NCI-H446 (cell line): Measurements from ENCODE around the gene RTN4RL1.

Experiments used
- DNase-seq, 2 experiments: peaks; one replicate each; lab custom pipeline; 2025; lab: John Stamatoyannopoulos, UW

Gene RTN4RL1

DNA sequence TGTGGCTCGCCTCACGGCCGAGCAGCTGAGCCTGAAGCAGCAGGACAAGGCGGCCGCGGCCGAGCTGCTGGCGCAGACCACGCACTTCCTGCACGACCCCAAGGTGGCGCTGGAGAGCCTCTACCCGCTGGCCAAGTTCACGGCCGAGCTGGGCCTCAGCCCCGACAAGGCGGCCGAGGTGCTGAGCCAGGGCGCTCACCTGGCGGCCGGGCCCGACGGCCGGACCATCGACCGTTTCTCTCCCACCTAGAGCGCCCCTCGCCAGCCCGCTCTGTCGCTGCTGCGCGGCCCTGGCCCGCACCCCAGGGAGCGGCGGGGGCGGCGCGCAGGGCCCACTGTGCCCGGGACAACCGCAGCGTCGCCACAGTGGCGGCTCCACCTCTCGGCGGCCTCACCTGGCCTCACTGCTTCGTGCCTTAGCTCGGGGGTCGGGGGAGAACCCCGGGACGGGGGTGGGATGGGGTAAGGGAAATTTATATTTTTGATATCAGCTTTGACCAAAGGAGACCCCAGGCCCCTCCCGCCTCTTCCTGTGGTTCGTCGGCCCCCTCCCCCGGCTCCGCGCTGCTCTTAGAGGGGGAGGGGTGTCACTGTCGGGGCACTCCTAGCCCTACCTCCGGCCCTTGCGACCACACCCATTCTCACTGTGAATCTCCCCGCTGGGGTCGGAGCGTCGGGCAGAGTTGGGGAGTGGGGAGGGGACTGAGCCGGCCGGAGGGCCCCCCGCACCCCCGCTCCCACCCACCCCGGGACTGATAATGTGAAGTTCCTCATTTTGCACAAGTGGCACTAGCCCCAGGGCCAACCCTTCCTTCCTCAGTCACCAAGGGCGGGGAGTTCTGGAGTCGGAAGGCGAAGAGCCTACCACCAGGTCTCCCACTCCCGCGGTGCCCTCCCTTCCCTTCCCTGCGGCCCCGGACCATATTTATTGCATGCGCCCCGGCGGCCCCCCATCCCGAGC, 33.7 kb upstream of the RTN4RL1 start:
- no peak for DNase-seq

DNA sequence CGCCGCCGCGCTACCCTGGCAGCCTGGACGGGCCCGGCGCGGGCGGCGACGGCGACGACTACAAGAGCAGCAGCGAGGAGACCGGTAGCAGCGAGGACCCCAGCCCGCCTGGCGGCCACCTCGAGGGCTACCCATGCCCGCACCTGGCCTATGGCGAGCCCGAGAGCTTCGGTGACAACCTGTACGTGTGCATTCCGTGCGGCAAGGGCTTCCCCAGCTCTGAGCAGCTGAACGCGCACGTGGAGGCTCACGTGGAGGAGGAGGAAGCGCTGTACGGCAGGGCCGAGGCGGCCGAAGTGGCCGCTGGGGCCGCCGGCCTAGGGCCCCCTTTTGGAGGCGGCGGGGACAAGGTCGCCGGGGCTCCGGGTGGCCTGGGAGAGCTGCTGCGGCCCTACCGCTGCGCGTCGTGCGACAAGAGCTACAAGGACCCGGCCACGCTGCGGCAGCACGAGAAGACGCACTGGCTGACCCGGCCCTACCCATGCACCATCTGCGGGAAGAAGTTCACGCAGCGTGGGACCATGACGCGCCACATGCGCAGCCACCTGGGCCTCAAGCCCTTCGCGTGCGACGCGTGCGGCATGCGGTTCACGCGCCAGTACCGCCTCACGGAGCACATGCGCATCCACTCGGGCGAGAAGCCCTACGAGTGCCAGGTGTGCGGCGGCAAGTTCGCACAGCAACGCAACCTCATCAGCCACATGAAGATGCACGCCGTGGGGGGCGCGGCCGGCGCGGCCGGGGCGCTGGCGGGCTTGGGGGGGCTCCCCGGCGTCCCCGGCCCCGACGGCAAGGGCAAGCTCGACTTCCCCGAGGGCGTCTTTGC, 32.8 kb upstream of the RTN4RL1 start:
- no peak for DNase-seq

DNA sequence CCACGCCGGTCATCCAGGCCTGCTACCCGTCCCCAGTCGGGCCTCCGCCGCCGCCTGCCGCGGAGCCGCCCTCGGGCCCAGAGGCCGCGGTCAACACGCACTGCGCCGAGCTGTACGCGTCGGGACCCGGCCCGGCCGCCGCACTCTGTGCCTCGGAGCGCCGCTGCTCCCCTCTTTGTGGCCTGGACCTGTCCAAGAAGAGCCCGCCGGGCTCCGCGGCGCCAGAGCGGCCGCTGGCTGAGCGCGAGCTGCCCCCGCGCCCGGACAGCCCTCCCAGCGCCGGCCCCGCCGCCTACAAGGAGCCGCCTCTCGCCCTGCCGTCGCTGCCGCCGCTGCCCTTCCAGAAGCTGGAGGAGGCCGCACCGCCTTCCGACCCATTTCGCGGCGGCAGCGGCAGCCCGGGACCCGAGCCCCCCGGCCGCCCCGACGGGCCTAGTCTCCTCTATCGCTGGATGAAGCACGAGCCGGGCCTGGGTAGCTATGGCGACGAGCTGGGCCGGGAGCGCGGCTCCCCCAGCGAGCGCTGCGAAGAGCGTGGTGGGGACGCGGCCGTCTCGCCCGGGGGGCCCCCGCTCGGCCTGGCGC, 32.1 kb upstream of the RTN4RL1 start:
- DNase-seq = no peak

DNA sequence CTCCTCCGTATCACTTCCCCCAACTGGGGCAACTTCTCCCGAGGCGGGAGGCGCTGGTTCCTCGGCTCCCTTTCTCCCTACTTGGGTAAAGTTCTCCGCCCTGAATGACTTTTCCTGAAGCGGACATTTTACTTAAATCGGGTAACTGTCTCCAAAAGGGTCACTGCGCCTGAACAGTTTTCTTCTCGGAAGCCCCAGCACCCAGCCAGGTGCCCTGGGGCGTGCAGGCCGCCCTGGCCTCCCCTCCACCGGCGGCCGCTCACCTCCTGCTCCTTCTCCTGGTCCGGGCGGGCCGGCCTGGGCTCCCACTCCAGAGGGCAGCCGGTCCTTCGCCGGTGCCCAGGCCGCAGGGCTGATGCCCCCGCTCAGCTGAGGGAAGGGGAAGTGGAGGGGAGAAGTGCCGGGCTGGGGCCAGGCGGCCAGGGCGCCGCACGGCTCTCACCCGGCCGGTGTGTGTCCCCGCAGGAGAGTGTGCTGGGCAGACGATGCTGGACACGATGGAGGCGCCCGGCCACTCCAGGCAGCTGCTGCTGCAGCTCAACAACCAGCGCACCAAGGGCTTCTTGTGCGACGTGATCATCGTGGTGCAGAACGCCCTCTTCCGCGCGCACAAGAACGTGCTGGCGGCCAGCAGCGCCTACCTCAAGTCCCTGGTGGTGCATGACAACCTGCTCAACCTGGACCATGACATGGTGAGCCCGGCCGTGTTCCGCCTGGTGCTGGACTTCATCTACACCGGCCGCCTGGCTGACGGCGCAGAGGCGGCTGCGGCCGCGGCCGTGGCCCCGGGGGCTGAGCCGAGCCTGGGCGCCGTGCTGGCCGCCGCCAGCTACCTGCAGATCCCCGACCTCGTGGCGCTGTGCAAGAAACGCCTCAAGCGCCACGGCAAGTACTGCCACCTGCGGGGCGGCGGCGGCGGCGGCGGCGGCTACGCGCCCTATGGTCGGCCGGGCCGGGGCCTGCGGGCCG, 31.4 kb upstream of the RTN4RL1 start:
- DNase-seq = no peak

DNA sequence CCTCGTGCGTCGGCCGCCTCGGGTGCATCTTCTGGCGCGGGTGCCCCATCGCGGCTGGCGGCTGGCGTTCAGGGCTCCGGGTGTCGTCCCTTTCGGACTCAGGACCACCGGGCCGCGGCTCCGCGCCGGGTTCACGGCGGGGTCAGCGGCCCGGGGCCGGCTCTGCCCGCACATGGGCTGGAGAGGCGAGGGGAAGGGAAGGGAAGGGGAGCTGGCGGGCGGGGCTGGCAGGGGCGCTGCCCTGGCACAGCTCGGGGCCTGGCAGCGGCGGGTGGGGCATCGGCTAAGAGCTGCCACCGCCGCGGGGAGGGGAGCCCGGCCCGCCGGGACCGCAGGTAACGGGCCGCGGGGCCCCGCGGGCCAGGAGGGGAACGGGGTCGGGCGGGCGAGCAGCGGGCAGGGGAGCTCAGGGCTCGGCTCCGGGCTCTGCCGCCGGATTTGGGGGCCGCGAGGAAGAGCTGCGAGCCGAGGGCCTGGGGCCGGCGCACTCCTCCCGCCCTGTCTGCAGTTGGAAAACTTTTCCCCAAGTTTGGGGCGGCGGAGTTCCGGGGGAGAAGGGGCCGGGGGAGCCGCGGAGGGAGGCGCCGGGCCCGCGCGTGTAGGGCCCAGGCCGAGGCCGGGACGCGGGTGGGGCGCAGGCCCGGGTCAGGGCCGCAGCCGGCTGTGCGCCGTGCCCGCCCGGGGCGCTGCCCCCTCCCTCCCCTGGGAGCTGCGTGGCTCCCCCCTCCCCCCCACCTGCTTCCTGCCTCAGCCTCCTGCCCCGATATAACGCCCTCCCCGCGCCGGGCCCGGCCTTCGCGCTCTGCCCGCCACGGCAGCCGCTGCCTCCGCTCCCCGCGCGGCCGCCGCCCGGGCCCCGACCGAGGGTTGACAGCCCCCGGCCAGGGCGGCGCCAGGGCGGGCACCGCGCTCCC, 30.4 kb upstream of the RTN4RL1 start:
- no peak for DNase-seq

DNA sequence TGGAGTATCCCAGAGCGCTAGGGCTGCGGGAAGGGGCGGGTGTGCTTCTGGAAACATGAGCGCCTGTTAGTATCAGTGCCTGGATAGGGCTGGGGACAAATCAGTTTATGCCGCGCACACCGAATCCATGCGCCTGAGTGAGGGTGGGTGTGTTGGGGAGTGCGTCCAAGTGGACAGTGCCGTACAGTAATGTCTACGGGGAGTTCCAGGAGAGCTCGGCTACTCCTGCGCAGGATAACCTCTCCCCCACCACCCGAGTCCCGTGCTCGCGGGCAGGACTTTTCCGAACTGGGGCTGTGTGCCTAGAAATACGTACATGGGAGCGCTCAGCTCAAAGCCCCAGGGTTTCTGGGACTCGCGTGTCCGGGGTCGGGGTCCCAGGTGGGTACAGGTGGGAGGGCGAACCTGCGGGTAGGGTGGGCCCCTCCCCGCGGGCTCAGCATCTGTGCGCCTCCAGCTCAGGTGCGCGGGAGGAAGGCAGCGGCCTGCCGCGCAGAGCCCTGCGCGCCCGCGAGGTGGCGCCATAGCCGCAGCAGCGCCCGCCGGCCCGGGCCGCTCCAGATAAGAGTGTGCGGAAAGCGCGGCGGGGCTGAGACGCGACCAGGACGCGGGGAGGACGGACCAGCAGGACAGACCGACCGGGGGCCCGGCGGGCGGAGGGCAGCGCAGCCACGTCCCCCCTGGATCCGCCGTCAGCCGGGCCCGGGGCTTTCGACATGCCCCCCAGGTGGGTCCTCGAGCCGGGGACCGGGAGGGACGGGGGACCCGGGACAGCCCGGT, 29.6 kb upstream of the RTN4RL1 start, which contains the start of gene HIC1:
Gene HIC1 (plus strand): TSS at position 592 of the 780 bp plus-strand sequence. CDS start 1,588 bp downstream, outside the sequence.
- DNase-seq = peak in 1 of 2 experiments; percentile 66

DNA sequence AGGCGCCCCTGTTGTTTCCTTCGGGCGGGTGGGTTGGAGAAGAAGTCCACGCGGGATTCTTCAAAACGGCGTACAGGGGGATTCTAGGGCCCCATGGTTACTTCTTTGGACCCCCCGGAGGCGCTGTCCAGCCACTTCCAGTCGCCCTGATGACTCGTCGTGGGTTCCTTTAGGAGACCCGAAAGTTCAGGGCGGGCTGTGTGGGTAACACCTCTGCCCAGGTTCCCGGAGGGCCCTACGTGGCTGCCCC, 29.1 kb upstream of the RTN4RL1 start:
- no peak for DNase-seq

DNA sequence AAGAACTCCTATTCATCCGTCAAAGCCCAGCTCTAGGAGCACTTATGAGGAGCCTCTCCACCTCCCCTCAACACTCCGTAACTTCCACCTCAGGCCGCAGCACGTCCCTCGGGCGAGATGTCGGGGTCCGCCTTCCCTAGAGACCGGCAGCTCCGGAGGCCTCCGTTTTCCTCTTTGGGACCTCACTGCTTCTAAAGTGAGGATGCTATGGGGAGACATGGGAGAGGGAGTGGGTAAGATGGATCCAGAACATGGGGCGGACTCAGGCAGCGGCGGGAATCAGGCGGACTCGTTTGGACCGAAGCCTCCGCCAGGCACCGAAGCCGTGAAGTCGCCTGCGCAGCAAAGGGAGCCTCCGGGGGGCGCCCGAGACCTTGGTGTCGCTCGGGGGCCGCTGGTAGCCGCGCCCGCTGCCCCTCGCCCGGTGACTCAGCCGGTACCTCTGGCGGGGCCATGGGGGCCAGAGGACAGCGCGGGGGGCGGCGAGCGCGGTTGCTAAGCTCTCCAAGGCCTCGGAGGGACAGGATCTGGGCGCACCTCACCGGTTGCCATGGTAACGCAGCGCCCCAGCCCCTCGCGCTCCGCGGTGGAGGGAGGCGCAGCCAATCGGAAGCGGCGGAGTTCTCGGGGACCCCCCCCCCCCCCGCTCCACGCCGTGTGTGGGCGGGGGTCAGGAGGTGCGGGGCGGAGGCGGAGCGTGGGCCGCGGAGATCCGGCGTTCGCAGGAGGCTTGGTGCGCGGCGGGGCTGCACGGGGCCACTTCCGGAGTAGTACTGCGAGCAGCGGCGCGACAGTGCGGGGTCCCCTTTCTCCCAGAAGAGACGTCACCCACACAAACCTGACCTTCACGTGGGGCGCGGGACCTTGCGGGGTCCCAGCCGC, 28.5 kb upstream of the RTN4RL1 start:
- peak in 1 of 2 experiments; percentile 73 for DNase-seq

DNA sequence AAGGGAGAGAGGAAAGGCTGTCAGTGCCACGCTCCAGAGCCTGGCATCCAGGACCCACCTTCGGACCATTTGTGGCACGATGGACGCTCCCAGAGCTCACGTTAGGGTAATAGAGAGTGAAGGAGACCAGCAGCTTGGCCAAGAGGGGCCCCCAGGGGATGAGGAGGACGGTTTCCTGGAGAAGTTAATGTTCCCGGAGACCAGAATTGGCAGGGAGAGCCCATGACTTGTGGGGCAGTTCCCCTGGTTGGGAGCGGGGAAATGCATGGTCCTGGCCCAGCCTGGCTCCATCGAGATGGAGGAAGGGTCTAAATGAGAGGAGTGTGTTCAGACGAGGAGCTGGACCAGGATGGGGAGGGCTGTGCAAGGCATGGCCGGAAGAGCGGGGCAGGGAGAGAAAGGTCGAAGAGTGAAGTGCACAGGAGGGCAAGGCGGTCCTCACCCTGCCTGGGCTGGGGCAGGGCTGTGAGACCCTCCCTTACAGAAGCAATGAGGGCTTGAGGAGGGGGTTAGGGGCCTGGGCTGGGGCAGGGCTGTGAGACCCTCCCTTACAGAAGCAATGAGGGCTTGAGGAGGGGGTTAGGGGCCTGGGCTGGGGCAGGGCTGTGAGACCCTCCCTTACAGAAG, 26.9 kb upstream of the RTN4RL1 start:
- DNase-seq = no peak

DNA sequence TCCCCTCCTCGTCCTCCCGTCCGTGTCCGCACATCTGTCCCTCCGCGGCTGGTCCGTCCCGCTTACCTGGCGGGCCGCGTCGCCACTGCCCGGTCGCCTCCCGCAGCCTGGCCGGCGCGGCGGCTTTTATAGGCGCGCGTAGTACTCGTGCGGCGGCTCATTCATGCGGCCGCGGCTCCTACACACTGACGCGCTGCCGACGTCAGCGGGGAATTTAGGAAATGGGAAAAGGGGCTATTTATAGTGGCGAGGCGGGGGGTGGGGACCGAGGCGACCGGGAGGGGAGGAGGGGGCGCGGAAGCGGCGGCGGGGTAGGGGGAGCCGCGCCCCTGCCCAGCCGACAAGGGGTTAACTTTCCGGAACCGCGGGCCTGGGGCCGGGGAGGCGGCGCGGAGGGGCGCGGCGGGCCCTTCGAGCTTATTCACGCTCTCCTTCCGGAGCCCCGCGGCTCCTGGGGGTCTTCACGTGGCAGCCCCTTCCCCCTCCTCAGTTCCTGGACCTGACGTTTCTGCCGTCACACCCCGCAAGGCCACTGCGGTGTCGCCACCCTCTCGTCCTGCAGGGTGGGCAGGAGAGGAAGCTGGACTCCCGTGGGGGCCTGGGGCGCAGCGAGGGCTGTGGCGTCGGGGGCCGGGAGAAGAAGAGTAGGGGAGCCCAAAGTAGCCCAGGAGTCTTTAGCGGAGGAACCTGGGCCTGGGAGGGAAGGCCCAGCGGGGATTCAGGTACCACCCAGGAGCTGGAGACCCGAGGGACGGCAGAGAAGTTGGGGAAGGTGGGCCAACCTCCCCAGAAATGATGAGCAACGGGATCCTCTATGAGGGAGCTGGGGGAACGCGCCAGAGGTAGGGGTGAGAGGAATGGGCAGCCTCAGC, 26.2 kb upstream of the RTN4RL1 start:
- peak in 1 of 2 experiments; percentile 31 for DNase-seq

DNA sequence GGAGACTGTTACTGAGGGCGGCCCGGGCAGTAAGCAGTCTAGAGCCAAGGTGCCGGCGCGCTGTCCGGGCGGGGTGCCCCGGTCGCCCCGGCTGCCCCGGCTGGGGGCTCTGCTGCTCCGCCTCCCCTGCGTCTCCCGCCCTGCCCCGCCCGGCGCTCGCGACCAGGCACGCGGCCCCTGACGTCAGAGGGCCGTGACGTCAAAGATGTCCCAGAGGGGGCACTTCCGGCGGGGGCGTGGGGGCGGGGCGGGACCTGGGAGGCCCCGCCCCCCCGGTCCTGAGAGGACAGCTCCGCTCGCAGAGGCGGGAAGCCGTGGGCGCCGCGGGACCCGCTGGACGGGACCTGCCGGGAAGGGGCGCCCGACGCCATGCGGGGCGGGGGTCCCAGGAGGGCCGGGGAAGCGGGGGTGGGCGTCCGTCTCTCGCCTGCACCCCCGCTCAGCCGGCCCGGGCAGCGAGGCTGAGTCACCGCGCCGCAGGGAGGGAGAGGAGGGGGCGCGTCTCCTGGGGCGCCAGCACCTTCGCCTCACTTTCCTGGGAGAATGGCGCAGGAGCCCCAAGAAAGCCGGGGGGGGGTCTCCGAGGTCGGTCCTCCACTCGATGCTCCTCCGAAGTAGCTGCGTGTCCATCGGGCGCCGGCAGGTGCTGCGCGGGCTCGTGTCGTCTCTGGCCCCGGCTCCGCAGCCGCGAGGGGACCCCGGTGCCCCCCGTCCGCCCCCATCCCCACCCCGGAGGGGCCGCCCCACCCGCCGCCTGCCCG, 25.3 kb upstream of the RTN4RL1 start:
- peak; percentile 62 to 87 for DNase-seq

DNA sequence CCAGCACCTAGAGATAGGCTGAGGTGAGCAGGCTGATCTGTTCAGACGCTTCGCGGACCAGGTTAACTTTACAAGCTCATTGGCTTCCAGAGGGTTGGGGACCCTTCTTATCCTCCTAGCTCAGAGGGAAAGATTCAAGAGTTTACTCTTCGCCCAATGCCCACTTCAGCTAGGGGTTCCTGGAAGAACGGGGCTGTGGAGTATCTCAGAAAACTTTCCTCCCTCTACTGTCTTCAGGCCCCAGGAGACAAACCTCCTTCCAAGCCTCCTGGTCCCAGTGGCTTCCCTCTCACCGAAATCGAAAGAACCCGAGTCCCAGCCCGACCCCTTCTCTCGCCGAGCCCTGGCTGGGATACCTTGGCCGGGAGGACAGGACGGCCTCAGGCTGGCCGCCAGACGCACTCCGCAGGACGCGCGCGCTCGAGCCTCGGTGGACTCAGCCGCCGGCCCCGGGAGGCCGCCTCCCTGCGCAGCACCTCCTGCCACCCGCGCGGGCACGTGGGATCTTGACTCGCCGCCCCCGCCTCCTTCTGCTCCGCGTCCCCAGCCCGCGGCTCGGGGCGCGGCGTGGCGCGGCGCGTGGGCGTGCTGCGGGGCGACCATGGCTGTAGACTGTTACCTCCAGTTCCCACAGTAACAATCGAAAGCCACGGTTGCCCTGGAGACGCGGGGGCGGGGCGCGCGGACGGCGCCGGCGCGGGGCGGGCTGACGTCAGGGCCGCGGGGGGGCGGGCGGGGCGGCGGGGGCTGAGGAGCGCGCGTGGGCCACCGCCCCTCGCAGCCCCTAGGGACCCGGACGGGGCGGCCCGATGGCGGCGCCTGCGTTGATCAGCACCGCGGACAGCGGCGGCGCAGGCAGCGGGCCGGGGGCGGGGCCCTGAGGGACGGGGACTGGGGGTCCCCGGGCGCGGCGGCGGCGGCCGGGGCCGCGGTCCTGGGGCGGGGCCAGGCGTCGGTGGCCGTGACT, 24.5 kb upstream of the RTN4RL1 start:
- DNase-seq = peak in 1 of 2 experiments; percentile 86

DNA sequence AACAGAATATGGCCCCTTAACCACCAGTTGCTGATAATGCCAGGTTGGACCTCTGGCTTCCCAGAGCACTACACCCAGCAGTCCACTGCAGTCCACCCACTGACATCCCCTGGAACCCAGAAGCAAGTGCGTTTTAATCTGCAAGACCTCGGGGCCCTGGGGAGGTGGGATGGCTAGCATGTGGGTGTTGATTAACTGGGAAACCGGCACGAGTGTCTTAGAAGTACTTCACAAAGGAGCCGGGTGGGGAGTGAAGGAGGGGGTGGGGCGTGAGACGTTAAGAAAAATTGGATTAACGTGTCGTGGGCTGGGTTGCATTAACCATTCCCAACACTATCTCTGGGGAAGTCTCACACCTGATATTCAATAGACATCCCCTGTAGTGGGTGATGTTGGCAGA, 23.7 kb upstream of the RTN4RL1 start:
- no peak for DNase-seq

DNA sequence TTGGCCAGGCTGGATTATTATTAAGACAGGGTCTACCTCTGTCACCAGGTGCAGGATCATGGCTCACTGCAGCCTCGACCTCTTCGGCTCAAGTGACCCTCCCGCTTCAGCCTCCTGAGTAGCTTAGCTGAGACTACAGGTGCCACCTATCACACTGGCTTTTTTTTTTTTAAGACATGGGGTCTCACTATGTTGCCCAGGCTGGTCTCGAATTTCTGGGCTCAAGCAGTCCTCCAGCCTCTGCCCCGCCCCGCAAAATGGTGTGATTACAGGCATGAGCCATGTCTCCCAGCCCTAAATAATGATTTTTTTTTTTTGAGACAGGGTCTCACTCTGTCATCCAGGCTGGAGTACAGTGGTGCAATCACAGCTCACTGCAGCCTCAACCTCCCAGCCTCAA, 22.5 kb upstream of the RTN4RL1 start:
- no peak for DNase-seq

DNA sequence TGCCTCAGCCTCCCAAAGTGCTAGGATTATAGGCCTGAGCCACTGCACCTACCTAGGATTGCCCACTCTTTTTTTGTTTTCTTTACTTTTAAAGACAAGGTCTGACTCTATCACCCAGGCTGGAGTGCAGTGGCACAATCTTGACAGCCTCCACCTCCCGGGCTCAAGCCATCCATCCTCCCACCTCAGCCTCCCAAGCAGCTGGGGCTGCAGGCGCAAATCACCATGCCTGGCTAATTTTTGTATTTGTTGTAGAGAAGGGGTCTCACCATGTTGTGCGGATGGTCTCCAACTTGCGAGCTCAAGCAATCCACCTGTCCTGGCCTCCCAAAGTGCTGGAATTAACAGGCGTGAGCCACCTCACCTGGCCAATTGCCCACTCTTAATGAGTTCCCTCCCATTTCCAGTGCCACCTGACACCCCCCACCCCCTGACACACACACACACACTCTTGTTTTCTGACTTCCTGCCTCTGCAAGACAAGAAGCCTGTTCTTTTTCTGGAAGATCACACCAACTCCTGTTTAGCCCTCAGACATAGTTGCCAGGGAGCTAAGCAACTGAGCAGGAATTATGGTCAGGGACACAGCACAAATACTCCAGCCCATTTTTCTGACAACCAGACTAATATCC, 19.2 kb upstream of the RTN4RL1 start:
- DNase-seq = no peak
